HG03135 (cell line): ENCODE data around the gene CPO.

Source experiments
- ATAC-seq: cut with Tn5 transposase; IDR thresholded peaks from one replicate; pipeline ENCODE4 v1.9.1; 2021; ENCODE audit warnings: mild to moderate bottlenecking, moderate library complexity; ENCODE audit not compliant: unreplicated experiment

The CPO gene

DNA sequence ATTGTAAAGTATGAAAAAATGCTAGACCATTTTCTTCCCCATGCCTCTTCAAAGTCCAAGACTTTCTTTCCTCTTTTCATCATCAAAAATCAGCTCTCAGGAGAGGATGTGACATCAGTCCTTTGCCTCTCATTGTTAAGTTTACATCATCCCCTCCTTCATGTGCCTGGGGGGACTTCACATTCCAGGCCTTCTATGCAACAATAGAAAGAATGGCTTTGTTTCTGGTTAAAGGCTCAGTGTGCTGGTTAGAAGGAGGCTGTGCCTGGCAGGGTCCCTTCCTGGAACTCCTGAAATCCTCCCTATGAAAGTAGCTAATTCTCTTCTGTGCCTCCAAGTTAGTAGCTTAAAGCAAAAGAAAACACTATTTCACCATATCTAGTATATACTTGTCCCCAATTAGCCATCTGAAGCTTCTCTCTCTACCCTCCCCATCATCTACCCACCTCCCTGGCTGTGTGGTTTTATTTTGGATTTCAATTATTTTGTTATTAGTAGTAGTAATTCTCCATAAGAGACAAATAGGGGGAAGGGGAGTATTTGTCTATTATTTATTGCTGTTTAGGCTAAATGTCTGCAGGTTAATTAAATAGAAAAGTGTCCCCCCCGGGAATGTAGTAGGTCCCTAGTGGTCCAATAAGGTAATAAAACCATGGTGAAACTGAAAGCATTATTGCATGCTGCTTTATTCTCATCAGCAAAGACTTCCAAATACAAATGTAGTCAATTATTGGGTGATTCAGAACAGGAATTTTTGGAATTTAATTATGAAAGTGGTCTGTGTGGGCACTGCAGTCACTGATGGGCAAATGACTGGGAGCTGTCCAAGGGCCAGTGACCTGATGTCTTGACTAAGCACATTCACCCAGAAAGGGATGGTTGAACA, 69.0 kb downstream of the CPO start:
- ATAC-seq, result no peak

DNA sequence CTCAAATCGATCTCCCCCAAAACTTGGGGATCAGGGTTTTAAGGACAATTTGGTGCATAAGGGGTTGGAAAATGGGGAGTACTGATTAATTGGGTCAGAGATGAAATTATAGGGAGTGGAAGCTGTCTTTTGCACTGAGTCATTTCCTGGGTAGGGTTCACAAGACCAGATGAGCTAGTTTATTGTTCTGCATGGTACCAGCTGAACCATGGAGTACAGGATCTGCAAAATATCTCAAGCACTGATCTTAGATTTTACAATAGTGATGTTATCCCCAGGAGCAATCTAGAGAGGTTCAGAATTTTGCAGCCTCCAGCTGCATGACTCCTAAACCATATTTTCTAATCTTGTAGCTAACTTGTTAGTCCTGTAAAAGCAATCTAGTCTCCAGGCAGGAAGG, 73.1 kb downstream of the CPO start:
- ATAC-seq, result no peak

DNA sequence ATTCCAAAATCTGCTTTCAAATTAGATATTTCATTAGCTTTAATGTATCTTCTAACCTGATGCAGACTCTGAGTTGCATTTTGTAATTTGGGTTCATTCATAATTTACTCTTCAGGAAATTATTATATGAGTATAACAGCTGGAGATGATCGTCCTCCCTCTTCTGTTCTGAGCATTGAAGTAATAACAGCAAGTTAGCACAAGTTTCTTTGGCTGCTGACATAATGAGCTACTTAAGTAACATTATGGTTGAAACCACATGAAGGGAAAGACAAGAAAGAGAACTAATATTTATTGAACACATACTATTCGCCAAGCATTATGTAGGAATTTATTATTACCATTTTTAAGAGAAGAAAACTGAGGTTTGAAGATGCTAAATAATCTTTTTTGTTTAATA, 75.1 kb downstream of the CPO start:
- no peak for ATAC-seq

DNA sequence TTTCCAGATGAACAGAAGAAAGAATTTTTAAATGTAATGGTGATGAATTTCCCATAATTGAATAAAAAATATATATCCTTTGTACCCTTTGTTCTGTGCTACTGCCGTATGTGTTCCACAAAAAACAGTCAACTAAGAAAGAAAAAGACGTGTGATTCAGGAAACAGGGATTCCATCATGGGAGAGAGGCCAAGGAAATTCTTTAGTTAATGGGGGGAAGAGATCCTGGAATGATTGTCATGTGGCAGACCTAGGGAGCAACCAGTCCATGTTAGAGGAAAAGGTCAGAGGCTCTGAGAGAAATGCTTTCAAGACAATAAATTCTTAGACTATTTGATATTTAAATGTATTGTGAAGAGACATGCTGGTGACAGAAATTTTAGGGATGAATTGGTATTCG, 76.6 kb downstream of the CPO start:
- ATAC-seq, result no peak
